GM21786 (cell line): Measurements from ENCODE around the gene KCNQ1.

Experiments
- ATAC-seq: cut with Tn5 transposase; IDR thresholded peaks from one replicate; pipeline ENCODE4 v1.9.1; 2021; ENCODE audit not compliant: unreplicated experiment

KCNQ1 gene

DNA sequence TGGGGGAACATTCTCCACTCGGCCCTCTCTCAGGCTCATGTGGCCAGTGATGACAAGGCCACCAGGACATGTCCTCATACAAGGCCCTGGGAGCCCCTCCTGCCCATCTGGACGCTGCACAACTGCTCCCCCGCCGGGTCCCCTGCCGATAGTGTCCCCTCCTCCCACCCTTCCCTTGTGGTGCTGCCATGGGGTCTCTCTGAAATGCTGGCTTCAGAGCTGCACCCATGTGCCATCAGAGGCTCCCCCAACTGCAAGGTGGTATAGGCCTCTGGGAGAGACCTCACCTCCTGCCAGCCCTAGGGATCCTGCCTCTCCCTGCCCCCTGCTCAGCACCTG is 142.0 kb downstream of the KCNQ1 start:
- no peak for ATAC-seq

DNA sequence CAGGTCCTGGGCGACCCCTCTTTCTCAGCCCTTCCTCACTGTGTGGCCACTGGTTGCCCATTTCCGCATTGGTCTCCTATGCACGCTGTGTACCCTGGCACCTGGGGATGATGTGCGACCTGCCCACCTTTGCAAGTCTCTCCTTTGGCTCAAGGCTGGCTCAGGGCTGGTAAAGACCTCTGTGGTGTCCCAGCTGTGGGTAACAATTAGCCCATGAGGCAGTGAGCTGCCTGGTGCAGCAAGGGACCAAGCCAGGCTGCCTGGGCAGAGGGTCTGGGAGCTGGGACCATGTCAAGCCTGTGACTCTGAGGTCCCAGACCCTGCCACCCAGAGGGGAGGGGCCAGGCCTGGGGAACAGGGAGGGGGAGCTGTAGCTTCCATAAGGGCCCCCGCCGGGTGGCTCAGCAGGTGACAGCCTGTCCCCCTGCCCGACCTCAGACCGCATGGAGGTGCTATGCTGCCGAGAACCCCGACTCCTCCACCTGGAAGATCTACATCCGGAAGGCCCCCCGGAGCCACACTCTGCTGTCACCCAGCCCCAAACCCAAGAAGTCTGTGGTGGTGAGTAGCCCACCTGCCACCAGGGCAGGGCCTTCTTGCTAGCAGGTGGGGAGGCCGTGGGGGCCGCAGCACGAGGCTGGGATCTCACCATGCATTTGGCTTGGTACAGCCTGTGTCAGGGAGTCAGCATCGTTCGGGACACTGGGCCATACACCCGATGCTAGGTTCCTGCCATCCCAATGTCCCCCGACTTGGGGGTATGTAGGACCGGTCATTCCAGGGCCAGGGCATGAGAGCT is 142.5 kb downstream of the KCNQ1 start:
- no peak for ATAC-seq

DNA sequence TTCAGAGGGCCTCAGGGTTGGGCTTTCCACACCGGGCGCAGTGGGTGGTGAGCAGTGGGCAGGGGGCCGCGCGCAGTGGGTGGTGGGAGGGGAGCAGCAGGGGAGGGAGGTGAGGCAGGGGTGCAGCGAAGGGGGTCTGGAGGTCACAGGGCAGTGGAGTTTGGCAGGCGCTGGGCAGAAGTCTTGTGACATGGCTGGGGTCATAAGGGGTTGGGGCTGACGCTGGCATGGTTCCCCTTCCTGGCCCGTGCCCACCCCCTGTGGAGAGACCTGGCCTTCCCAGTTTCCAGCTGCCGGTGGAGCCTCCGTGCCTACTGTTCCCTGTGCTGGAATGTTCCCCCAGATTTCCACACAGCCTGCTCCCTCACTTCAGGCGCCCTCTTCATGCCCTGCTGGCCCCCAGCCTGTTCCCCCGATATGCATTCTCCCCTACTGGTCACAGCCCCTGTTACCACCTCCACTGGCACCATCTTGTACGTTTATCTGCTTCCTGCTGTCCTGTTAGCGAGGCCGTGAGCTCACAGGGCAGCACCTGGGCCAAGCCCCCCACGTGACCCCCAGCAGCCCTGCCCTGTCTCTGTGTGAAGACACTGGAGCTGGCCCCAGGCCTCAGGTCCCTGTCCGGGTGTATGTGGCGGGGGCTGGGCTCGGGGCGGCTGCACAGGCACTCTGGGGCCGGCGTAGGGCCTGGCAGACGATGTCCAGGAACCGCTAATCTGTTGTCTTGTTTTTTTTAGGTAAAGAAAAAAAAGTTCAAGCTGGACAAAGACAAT is 143.4 kb downstream of the KCNQ1 start:
- ATAC-seq = no peak

DNA sequence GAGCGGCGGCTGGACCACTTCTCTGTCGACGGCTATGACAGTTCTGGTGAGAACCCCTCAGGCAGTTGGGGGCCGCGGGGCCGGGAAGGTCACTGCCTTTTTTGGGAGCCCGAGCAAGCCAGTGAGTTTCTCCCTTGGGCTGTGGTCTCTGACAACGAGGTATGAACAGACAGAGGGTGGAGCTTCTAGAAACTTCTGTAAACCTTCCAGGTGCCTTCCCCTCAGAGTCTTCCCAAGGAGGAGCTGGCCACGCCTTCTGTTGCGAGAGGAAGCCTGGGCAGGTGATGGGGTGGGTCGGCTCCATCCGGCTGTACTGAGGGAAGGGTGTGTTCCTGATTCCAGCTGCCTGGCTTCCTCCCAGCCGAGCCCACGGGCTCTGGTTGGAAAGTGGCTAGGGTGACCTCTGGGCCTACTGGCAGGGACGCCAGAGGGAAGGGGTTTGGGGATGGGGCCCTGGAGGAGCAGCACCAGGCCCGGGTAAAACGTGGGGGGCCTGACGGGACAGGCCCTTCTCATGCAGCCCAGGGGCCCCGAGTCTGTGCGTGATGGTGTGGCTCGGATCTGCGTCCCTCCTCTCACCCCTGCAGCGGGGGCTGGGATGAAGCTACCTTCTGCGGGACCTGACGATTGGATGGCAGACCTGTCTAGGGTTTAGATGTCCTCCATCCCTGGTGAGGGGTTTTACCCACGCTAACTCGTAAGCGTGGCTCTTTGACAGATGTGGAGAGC is 144.2 kb downstream of the KCNQ1 start:
- no peak for ATAC-seq

DNA sequence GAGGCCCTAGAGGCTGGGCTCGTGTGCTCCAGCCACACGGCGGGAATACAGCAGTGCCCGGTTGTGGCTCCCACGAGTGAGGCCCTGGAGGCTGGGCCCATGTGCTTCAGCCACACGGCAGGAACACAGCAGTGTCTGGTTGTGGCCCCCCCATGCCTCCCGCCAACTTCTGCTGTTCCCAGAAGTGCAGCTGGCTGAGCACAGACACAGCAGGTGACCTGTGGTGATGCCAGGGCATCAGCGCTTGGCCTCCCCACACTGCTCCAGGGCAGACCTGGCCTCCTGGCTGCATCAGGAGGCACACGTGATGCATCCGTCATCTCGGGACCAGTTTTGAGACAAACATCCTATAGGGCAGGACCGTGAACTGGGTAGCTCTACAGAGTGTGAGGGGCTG is 144.7 kb downstream of the KCNQ1 start:
- no peak for ATAC-seq

DNA sequence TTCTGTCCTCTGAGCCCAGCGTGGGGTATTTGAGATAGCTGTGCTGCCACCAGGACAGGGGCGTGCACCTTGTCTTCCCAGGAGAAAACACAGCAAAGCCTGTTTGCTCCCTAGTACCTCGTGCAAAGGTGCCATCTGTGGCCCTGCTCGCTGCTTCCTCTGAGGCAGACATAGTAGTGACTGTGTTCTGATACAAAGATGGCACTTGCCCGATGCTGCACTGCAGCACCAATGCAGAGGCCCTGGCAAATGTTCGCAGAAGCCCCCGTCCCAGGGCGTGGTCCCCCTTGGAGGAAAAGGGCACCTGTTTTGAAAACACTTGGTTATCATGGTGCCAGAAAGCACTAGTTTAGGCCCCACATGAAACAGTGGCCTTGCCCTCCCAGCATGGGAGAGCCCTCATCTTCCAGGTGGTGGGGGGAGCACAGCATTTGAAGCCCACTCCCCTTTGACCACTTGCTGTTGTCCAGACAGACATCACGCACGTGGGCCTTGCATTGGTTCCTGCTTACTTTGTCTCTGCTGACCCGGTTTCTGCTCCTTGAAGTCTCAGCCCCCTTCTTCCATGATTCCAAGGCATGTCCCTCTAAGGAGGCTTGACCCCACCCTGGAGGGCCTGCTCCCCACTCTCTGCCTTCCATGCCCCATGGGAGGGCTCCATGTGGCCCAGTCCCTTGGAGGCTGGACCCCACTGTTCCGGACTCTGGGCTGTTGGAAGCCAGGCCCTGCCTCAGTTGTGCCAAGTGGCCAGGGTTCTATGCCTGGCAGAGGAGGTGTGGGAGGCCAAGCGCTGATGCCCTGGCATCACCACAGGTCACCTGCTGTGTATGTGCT is 145.5 kb downstream of the KCNQ1 start:
- no peak for ATAC-seq

DNA sequence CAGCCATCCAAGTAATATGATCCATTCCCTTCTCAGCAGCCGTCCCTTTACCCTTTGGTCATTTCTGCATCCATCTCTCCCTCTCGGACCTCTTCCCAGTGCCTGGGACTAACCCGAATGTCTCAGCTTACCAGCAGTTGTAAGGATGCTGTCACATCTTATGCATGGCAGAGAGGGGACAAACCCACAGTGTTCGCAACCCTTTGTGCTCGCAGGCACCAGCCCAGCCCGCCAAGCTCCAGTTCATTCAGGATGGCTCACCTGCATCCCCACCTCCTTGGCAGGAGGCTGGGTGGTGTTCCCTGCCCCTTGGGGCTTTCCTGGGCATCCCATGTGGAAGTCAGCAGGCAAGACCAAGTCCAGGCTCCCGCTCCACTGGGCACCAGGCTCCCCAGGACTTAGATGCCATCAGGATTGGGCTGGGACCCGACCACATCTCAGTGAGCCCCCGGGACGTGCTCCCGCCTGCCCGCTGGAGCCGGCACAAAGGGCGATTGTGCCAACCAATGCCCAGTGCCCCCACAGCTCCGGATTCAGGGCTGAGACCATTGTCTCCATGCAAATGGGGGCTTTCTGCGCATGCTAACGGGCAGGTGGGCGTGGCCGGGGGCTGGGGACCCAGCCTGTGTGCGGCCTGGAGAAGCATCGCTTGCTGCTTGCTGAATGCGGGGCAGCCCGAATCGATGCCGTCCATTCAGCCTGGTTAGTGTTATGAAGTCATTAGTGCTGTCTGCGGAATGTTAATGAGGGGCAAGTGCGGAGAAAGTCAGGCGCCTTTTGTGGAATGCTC is 146.4 kb downstream of the KCNQ1 start:
- ATAC-seq = no peak

DNA sequence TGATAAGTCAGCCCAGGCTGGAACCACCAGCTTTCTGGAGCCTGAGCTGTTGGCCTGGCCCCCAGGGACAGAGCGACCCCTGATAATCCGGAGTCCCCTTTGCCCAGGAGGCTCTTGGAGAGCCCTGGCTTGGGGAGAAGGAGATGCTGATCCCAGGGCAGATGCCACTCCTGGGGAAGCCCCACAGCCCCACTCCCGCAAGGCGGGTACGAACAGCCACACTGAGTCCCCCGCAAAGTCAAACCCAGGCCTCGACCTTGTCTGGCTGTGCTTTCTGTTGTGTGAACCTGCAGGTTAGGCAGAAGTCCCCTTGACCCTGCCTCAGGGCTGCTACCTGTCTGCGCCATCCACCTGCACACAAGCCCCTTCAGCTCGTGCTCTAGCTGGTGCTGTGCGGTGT is 147.0 kb downstream of the KCNQ1 start:
- ATAC-seq = no peak

DNA sequence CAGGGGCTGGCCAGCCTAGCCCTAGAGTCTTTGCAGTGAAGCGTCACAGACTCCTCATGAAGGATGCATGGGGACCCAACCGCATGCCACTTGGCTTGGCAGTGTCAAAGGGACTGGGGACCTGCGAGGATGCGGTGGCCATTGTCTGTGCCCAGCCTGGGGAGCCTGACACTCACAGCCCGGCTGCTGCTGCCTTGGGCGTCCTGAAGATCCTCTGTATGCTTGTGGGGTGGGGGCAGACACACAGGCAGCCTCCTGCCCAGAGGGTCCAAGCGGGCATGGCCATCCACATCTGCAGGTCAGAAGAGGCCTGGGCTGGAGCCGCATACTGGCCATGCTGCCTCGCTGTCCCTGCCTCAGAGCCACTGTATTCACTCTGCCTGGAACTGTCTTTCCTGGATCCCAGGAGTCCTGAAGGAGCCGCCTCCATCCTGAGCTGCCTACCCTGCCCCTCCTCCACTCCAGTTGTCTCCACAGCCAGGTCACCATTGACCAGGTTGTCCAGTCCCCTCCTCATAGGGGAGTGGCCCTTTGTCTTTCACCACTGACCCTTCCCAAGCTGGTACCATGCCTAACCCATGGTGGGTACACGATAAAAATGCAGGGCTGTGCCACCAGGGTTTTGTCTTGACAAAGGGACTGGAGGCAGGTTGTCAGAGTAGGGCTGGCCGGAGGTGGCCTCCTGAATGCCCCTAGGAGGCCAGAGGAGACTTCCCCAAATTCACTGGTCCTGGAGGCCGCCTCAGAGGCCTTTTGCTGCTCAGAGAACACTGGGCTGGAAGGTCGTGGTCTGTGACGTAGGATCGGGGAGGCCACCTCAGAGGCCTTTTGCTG is 148.0 kb downstream of the KCNQ1 start:
- ATAC-seq = no peak

DNA sequence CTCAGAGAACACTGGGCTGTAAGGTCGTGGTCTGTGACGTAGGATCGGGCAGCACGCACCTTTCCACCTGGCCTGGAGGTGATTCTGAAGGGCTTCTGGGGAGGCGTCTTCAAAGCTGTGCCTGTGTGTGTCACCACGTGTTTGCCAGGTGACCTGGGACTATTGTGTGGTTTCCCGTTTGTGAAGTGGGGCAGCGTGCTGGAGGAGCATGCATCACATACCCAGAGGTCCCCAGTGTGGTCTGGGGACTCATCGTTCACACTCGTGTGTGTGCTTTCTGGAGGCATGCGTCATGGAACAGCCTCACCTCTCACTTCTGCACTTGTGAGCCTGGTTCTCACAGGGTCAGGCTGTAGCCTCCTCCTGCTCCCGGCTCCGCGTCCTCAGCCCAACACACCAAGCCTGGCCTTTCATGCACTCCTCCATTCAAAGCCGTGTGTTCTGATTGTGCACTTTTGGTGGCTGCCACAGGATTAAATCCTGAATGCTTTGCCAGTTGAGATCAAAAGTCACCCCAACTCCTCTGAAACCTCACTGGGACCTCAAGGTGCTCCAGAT is 148.7 kb downstream of the KCNQ1 start:
- ATAC-seq = no peak

DNA sequence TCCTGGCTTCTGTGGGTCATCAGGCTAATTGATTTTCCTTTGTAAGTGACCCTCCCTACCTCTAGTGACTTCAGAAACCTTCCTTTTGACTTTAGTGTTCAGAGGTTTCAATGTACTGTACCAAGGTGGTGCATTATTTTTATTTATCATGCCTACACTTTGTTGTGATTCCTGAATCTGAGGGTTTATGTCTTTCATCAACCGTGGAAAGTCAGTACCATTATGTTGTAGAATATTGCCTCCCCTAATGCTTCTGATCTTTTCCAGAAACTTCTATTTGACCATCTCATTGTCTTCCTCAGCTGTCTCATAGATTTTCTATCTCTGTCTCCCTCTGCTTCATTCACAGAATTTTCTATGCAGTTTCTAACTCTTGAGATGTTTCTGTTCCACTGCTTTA is 149.5 kb downstream of the KCNQ1 start:
- ATAC-seq = no peak

DNA sequence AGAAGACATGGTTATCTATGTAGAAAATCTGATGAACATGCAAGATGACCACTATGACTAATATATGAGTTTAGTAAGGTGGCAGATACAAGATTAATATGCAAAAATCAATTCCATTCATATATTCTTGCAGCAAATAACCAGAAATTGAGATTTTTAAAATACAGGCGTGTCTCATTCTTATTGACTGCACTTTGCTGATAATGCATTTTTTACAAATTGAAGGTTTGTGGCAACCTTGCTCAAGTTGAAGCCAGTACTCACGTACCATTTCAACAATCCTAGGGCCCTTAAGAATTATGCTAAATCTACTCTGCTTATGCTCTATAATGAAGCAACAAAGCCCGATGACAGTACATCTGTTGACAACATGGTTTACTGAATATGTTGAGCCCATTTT is 150.4 kb downstream of the KCNQ1 start:
- no peak for ATAC-seq

DNA sequence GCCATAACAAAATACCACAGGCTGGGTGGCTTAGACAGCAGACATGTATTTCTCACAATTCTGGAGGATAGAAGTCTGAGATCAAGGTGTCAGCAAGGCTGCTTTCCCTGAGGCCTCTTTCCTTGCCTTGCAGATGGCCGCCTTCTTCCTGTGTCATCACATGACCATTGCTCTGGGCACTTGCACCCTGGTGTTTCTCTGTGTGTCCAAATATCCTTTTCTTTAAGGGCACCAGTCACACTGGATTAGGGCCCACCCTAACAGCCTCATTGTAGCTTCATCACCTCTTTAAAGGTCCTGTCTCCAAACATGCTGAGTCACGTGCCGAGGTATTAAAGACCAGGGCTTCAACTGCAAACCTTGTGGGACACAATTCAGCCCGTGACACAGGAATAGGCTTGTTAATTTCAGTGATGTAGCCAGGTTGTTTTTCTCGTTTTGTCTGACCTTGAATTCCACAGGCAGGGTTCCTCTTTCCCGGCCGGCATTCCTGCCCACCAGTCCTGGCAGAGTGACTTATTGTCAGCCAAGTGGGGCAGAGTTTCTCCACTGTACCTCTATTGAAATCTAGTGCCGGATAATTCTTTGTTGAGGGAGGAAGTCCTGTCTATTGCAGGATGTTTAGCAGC is 154.9 kb downstream of the KCNQ1 start:
- ATAC-seq = no peak

DNA sequence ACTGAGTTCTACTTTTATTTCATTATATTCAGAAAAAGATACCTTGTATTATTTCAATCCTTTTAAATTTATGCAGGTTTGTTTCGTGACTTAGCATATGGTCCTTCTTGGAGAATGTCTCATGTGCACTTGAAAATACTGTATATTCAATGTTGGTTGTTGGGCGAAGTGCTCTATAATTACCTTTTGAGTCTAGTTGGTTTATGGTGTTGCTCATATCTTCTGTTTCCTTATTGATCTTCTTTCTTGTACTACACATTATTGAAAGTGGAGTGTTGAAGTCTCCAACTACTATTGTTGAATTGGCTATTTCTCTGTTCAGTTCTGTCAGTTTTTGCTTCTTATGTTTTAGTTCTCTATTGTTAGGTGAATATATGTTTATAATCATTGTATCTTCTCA is 164.5 kb downstream of the KCNQ1 start:
- no peak for ATAC-seq

DNA sequence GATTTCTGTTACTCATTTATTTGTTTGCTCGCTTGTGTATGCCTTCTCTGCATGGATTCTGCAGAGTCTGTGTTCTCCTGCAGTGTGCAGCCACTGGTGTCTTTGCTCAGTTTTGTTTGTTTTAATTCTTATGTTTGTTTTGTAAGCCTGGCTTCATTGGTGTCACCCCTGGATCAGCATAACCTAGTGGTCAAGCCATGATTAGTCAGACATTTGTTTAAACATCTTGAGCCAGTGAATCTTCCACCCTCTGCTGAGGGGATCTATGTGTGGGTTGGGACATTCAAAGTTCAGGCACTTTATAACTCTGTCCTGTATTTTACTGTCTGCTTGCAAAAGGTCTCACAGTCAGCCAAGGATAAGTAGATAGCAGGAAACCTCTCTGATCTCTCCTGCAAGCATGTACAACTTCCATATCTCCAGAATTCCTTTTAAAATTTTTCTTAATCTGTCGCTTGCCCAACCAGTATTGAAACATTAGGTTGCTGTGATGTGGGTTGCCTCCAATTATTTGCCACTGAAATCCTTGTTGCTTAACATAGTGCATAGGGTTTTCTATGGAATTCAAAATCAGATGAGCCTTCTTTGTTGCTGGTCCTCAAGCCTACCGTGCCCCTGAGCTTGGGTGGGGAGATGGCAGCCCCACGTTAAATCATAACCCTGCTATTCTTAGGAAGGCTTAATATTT is 168.2 kb downstream of the KCNQ1 start:
- ATAC-seq = no peak

DNA sequence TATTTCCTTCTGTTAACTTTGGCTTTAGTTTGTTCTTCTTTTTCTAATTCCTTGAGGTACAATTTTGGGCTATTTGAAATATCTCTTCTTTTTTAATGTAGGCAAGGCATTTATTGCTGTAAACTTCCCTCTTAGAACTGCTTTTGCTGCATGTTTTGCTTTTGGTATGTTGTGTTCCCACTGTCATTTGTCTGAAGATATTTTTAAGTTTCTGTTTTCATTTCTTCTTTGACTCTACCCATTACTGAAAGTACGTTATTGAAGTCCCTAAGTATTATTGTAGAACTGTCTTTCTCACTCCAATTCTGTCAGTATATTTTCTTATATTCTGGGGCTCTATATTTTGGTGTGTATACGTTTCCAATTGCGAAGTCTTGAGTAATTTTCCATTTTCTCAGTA is 177.1 kb downstream of the KCNQ1 start:
- peak; percentile 70 for ATAC-seq

DNA sequence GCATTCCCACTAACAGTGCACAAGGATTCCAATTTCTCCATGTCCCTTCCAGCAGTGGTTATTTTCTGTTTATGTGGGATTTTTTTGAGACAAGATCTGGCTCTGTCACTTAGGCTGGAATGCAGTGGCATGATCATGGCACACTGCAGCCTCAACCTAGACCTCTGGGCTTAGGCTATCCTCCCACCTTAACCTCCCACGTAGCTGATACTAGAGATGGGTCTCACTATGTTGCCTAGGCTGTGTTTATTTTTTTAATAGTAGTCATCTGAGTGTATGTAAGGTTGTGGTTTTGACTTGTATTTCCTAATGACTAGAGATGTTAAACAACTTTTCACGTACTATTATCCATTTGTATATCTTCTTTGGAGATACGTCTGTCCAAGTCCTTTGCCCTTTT is 180.4 kb downstream of the KCNQ1 start:
- no peak for ATAC-seq

DNA sequence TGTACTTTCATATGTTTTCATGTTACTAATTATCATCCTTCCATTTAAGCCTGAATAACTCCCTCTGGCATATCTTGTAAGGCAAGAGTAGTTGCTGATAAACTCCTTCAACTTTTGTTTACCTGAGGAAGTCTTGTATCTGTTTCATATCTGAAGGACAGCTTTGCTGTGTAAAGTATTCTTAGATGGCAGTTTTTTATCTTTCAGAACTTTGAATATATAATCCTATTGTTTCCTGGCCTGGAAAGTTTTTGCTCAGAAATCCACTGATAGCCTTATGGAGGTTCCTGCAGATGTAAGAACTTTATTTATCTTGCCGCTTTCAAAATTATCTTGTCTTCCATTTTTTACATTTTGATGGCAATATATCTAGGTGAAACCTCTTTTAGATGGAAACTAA is 185.9 kb downstream of the KCNQ1 start:
- ATAC-seq = no peak
